Parietal lobe (tissue), 2 donors: ENCODE measurements around the gene TTPAL. TPM values are rescaled to one million over a fixed set of nuclear protein-coding genes. Genes with fewer than 3 reads are reported as not detected.

Experiments
- small RNA-seq: library from RNA; depleted of rRNA; stranded (forward); fragments of <200 nt; gene quantifications from one replicate; pipeline ENCODE3, GENCODE V24; 2014; ENCODE audit warnings: low replicate concordance
- total RNA-seq: library from RNA; depleted of rRNA; stranded (reverse); fragments of >200 nt; gene quantifications from one replicate; pipeline ENCODE4 v1.2.3, GENCODE V29; 2014

TTPAL gene, protein sequence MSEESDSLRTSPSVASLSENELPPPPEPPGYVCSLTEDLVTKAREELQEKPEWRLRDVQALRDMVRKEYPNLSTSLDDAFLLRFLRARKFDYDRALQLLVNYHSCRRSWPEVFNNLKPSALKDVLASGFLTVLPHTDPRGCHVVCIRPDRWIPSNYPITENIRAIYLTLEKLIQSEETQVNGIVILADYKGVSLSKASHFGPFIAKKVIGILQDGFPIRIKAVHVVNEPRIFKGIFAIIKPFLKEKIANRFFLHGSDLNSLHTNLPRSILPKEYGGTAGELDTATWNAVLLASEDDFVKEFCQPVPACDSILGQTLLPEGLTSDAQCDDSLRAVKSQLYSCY
- total RNA-seq = 9.7 TPM

DNA sequence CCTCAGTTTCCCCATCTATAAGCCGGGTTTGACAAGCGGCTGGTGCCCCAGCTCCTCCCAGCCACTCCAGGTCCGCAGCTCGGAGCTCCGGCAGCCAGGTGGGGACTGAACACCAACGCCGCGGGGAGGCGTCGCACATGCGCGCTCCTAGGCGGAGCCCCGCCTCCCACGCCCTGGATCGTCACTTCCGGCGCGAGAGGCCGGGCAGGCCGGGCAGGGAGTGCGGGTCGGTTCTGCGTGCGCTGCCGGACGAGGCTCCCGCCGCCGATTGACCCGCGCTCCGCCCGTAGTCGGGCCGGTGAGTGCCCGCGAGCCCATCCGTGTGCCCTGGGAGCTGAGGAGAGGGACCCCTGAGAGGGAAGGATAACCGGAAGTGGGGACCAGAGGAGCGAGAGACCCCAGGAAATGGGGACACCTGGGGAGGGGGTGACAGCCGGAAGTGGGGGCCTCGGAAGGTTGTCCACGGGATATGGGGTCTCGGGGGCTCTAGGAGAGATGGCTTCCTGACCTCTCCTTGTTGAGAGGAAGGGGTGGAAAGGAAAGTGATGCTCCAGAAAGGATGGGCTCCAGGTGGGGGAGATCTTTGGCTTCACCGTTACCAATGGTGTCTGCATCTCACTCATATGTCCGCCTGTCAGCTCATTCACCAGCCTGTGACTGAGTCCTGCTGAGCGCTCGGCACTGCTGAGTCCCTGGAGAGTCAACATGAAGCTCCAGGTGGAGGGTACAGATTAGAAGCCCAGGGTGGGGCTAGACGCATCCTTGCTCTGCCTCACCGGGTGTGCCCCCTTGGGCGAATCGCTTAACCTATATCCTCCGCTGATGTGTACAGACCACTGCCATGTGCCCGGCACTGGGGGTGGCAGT is at the start of gene TTPAL:
TSS of gene TTPAL (plus strand) at position 181 of the 867 bp plus-strand sequence. CDS start 4,126 bp downstream, outside the sequence.

DNA sequence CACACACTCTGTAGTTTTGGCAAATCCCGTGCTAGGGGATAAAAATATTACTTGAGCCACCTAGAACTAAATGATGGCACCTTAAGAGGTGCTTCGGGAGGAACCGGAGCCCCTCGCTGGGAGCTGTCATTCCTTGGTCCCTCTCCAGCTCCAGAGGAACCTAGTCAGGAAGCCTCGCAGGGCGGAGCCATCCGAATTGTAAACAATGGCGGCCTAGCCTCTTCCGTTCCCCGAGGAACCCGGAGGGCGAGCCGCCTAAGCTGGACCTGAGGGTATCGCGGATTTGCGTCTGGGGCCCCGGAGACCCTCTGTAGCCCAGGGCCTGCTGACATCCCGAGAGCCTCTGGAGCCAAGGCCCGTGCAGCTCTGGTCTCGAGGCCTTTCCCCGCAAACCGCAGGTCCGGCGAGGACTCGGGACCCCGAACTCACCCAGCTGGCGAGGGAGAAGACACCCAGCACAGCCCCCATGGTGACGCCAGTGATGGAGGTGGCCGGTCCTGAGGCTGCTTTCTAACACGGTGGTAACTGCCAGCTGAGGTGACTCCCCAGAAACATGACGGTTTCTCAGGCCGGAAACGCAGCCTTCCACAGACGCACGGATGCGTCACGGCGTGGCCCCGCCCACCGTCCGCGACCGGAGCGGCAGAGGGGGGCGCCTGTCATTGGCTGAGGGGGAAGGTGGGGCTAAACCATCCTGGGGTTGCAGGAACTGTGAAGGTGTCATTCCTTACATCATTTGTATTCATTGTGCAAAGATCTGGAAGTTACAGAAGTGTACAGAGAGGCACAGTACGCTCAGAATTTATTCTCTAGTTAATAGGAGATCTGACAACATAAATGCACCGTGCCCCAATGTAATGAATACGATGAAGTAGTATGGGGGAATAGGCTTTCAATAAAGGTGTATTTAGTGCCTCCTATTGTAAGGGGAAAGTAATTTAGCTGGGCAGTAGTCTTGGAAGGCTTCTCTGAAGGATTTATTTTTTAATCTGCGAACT is 46.1 kb downstream of the TTPAL start, which contains the start of gene SERINC3:
TSS of gene SERINC3 (minus strand) at position 587 of the 998 bp plus-strand sequence. CDS start at position 468, 119 bp downstream.

Small RNAs within 50 kb of the gene (small RNA-seq; reads per million reads assigned to genes)
- 0.21 reads per million for gene RPL37AP1

Other genes with a start within 250 kb of the TTPAL start
- gene GDAP1L1, start 228.6 kb upstream of the TTPAL start, total RNA-seq = 121 TPM
- 7.2 TPM for gene FITM2, start 164.7 kb upstream of the TTPAL start, total RNA-seq
- not detected for gene R3HDML, start 138.8 kb upstream of the TTPAL start, total RNA-seq
- gene HNF4A, start 120.2 kb upstream of the TTPAL start, total RNA-seq = not detected
- 67.6 TPM for gene SERINC3, start 46.2 kb downstream of the TTPAL start, total RNA-seq
- gene PKIG, start 106.7 kb downstream of the TTPAL start, total RNA-seq = 23.2 TPM
- gene ADA, start 175.8 kb downstream of the TTPAL start, total RNA-seq = 0.63 TPM
- gene CCN5, start 239.5 kb downstream of the TTPAL start, total RNA-seq = not detected